WTC11 (cell line): ENCODE results near the gene C1R. TPM values are rescaled to one million over a fixed set of nuclear protein-coding genes. Genes with fewer than 3 reads are reported as not detected.

Experiments
- ATAC-seq: fragments of 200-7000 bp; cut with Tn5 transposase; 2 replicates; pipeline ENCODE4 v1.10.0; 2021; ENCODE audit warnings: mild to moderate bottlenecking, moderate library complexity
- CTCF ChIA-PET: fragments of 300-600 bp; sonication (Branson Sonifier 250); formaldehyde crosslinking; loops from one replicate; lab custom pipeline; 2021; ENCODE audit warnings: antibody characterized with exemption; lab: Charles Lee
- POLR2A ChIA-PET: fragments of 350-600 bp; sonication (Branson Sonifier 250); formaldehyde crosslinking; loops from one replicate; lab custom pipeline; 2021; ENCODE audit warnings: antibody characterized with exemption; lab: Charles Lee
- DNase-seq: peaks from one replicate; pipeline ENCODE4 v3.0.0; 2021; ENCODE audit warnings: low spot score
- H3K27ac Mint-ChIP-seq: 2 replicates; pipeline ENCODE4 v1.8.0; 2021; ENCODE audit warnings: mixed read lengths
- H3K27me3 Mint-ChIP-seq: 2 replicates; pipeline ENCODE4 v1.8.0; 2021; ENCODE audit warnings: low read depth, mild to moderate bottlenecking, moderate library complexity, mixed read lengths
- H3K36me3 Mint-ChIP-seq: 2 replicates; pipeline ENCODE4 v1.8.0; 2021; ENCODE audit warnings: mixed read lengths
- H3K4me1 Mint-ChIP-seq: 2 replicates; pipeline ENCODE4 v1.8.0; 2022; ENCODE audit warnings: mixed read lengths
- H3K4me3 Mint-ChIP-seq: 2 replicates; pipeline ENCODE4 v1.8.0; 2021; ENCODE audit warnings: mild to moderate bottlenecking, moderate library complexity, mixed read lengths
- H3K9me3 Mint-ChIP-seq: 2 replicates; pipeline ENCODE4 v1.8.0; 2021; ENCODE audit warnings: mixed read lengths
- ATF1 ChIP-seq: sonication (generic); formaldehyde crosslinking; IDR thresholded peaks from 2 replicates; pipeline ENCODE4 v1.8.1; 2023; ENCODE audit warnings: mild to moderate bottlenecking, moderate library complexity, missing genetic modification reagents
- GTF2I ChIP-seq: fragments of 250-450 bp; sonication (Bioruptor Pico); conservative IDR thresholded peaks from 2 replicates; pipeline ENCODE4 v1.4.0; 2021; ENCODE audit warnings: mild to moderate bottlenecking
- IRF2 ChIP-seq: sonication (generic); formaldehyde crosslinking; IDR thresholded peaks from 2 replicates; pipeline ENCODE4 v1.8.0; 2022; ENCODE audit warnings: low read depth, missing genetic modification reagents, borderline replicate concordance
- MAX ChIP-seq: sonication (generic); formaldehyde crosslinking; IDR thresholded peaks from 2 replicates; pipeline ENCODE4 v1.8.0; 2022; ENCODE audit warnings: mild to moderate bottlenecking, missing genetic modification reagents
- MYBL2 ChIP-seq: sonication (generic); formaldehyde crosslinking; IDR thresholded peaks from 2 replicates; pipeline ENCODE4 v1.8.1; 2023; ENCODE audit warnings: mild to moderate bottlenecking, moderate library complexity, missing genetic modification reagents
- NR2C2 ChIP-seq: sonication (generic); formaldehyde crosslinking; IDR thresholded peaks from 2 replicates; pipeline ENCODE4 v1.8.0; 2022; ENCODE audit warnings: mild to moderate bottlenecking, missing genetic modification reagents
- PREB ChIP-seq: sonication (generic); formaldehyde crosslinking; IDR thresholded peaks from 2 replicates; pipeline ENCODE4 v1.8.1; 2022; ENCODE audit warnings: mild to moderate bottlenecking, missing genetic modification reagents, moderate library complexity, borderline replicate concordance
- RELA ChIP-seq: sonication (generic); formaldehyde crosslinking; IDR thresholded peaks from 2 replicates; pipeline ENCODE4 v1.8.1; 2022; ENCODE audit warnings: missing genetic modification reagents, mild to moderate bottlenecking, borderline replicate concordance
- RORB ChIP-seq: fragments of 250-450 bp; sonication (Bioruptor Pico); IDR thresholded peaks from 2 replicates; pipeline ENCODE4 v1.9.0; 2021; ENCODE audit warnings: mild to moderate bottlenecking
- SP1 ChIP-seq: sonication (generic); formaldehyde crosslinking; conservative IDR thresholded peaks from 2 replicates; pipeline ENCODE4 v1.8.1; 2022; ENCODE audit warnings: missing genetic modification reagents
- TEAD4 ChIP-seq: sonication (generic); formaldehyde crosslinking; IDR thresholded peaks from 2 replicates; pipeline ENCODE4 v1.8.0; 2022; ENCODE audit warnings: mild to moderate bottlenecking, missing genetic modification reagents
- USF1 ChIP-seq: sonication (generic); formaldehyde crosslinking; IDR thresholded peaks from 2 replicates; pipeline ENCODE4 v1.8.0; 2022; ENCODE audit warnings: mild to moderate bottlenecking, missing genetic modification reagents
- USF2 ChIP-seq: sonication (generic); formaldehyde crosslinking; IDR thresholded peaks from 2 replicates; pipeline ENCODE4 v1.8.1; 2023; ENCODE audit warnings: mild to moderate bottlenecking, missing genetic modification reagents, moderate library complexity
- ZNF219 ChIP-seq: sonication (generic); formaldehyde crosslinking; IDR thresholded peaks from 2 replicates; pipeline ENCODE4 v1.8.0; 2023; ENCODE audit warnings: missing genetic modification reagents, mild to moderate bottlenecking, borderline replicate concordance
- ZNF317 ChIP-seq: sonication (generic); formaldehyde crosslinking; IDR thresholded peaks from 2 replicates; pipeline ENCODE4 v1.8.1; 2023; ENCODE audit warnings: low read depth, mild to moderate bottlenecking, moderate library complexity, missing genetic modification reagents, borderline replicate concordance
- total RNA-seq: library from RNA; stranded (reverse); gene quantifications from 3 replicates; pipeline ENCODE4 v1.2.3, GENCODE V29; 2021
- TF ChIP-seq, protein P1 (sequence below): sonication (generic); formaldehyde crosslinking; IDR thresholded peaks from 2 replicates; pipeline ENCODE4 v1.8.1; 2023; ENCODE audit warnings: mild to moderate bottlenecking, missing genetic modification reagents
- TF ChIP-seq, protein P2 (sequence below): fragments of 250-450 bp; sonication (Bioruptor Pico); IDR thresholded peaks from 2 replicates; pipeline ENCODE4 v1.9.0; 2021; ENCODE audit warnings: mild to moderate bottlenecking
- TF ChIP-seq, protein P3 (sequence below): sonication (generic); formaldehyde crosslinking; IDR thresholded peaks from 2 replicates; pipeline ENCODE4 v1.8.1; 2022; ENCODE audit warnings: low read depth, missing genetic modification reagents, borderline replicate concordance

Gene C1R
- total RNA-seq, 1 experiment from 2014 or later: 8.4 TPM

GRCh38 chr12:7118881-7119280 is 26.6 kb upstream of the C1R start (continued):
- TF ChIP-seq, protein P1, sequence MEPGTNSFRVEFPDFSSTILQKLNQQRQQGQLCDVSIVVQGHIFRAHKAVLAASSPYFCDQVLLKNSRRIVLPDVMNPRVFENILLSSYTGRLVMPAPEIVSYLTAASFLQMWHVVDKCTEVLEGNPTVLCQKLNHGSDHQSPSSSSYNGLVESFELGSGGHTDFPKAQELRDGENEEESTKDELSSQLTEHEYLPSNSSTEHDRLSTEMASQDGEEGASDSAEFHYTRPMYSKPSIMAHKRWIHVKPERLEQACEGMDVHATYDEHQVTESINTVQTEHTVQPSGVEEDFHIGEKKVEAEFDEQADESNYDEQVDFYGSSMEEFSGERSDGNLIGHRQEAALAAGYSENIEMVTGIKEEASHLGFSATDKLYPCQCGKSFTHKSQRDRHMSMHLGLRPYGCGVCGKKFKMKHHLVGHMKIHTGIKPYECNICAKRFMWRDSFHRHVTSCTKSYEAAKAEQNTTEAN (CRISPR knock-in tag): no peak
- TF ChIP-seq USF1 (CRISPR knock-in tag): no peak
- TF ChIP-seq PREB (CRISPR knock-in tag): no peak
- TF ChIP-seq, all 79 proteins: peak for 0

- no peak for DNase-seq
- no peaks in the 10 kb centered on the region for H3K36me3 Mint-ChIP-seq
- ChIA-PET POLR2A (interaction anchor here (0.5 kb wide), 1 partner anchor 39 kb away, joined by 10 read pairs; no protein-coding TSS in a partner anchor), CTCF (no interaction called here)
- TF ChIP-seq, protein P1 (CRISPR knock-in tag): no peak
- TF ChIP-seq RORB (CRISPR knock-in tag): no peak
- TF ChIP-seq ZNF317: no peak
- no peak for TF ChIP-seq GTF2I (CRISPR knock-in tag)
- no peak for TF ChIP-seq TEAD4
- no peak for TF ChIP-seq RELA (CRISPR knock-in tag)
- no peak for TF ChIP-seq MAX (CRISPR knock-in tag)
- TF ChIP-seq ZNF219 (CRISPR knock-in tag): no peak
- TF ChIP-seq NR2C2 (CRISPR knock-in tag): no peak
- no peak for TF ChIP-seq USF2
- no peak for TF ChIP-seq SP1 (CRISPR knock-in tag)
- no peak for TF ChIP-seq MYBL2 (CRISPR knock-in tag)
- no peak for TF ChIP-seq ATF1 (CRISPR knock-in tag)
- TF ChIP-seq, protein P2, sequence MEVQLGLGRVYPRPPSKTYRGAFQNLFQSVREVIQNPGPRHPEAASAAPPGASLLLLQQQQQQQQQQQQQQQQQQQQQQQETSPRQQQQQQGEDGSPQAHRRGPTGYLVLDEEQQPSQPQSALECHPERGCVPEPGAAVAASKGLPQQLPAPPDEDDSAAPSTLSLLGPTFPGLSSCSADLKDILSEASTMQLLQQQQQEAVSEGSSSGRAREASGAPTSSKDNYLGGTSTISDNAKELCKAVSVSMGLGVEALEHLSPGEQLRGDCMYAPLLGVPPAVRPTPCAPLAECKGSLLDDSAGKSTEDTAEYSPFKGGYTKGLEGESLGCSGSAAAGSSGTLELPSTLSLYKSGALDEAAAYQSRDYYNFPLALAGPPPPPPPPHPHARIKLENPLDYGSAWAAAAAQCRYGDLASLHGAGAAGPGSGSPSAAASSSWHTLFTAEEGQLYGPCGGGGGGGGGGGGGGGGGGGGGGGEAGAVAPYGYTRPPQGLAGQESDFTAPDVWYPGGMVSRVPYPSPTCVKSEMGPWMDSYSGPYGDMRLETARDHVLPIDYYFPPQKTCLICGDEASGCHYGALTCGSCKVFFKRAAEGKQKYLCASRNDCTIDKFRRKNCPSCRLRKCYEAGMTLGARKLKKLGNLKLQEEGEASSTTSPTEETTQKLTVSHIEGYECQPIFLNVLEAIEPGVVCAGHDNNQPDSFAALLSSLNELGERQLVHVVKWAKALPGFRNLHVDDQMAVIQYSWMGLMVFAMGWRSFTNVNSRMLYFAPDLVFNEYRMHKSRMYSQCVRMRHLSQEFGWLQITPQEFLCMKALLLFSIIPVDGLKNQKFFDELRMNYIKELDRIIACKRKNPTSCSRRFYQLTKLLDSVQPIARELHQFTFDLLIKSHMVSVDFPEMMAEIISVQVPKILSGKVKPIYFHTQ (CRISPR knock-in tag): no peak
- TF ChIP-seq IRF2 (CRISPR knock-in tag): no peak
- TF ChIP-seq PREB (CRISPR knock-in tag): no peak
- TF ChIP-seq, protein P3, sequence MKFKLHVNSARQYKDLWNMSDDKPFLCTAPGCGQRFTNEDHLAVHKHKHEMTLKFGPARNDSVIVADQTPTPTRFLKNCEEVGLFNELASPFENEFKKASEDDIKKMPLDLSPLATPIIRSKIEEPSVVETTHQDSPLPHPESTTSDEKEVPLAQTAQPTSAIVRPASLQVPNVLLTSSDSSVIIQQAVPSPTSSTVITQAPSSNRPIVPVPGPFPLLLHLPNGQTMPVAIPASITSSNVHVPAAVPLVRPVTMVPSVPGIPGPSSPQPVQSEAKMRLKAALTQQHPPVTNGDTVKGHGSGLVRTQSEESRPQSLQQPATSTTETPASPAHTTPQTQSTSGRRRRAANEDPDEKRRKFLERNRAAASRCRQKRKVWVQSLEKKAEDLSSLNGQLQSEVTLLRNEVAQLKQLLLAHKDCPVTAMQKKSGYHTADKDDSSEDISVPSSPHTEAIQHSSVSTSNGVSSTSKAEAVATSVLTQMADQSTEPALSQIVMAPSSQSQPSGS: no peak
- TF ChIP-seq, all 79 proteins: peak for 0
- Mint-ChIP-seq H3K9me3 (no peaks in the 10 kb centered on the region), H3K27me3 (peaks cover 5% of the 10 kb centered on the region; the same call in 1 of the 2 replicates), H3K4me1 (peaks cover 4% of the 10 kb centered on the region), H3K27ac (no peak overlapping the region), H3K4me3 (no peak overlapping the region)
- no peak for ATAC-seq
Observed at GRCh38 chr12:7117670-7118069, 25.4 kb upstream of the C1R start.
